Myocyte (in vitro differentiated cells): ENCODE results near the gene KMT5B. TPM values are rescaled to one million over a fixed set of nuclear protein-coding genes. Genes with fewer than 3 reads are reported as not detected.

Source experiments
- DNase-seq: peaks from one replicate; pipeline ENCODE4 v3.0.0-alpha.2; 2012; ENCODE audit warnings: low read depth
- total RNA-seq: library from RNA; depleted of rRNA; stranded (reverse); fragments of >200 nt; gene quantifications from 2 replicates; pipeline ENCODE4 v1.2.3, GENCODE V29; 2014

The KMT5B gene
- total RNA-seq, 1 donor from 2014 or later, result 42.3 TPM

- peak; percentile 57 for DNase-seq
These were observed 3.3 kb upstream of the KMT5B start for GRCh38 chr11:68216171-68216938.

- DNase-seq, result no peak
These were observed 2.6 kb upstream of the KMT5B start for GRCh38 chr11:68215524-68216170.

GRCh38 chr11:68215087-68215445, 2.0 kb upstream of the KMT5B start:
- no peak for DNase-seq

- DNase-seq, result no peak
These were observed 1.3 kb upstream of the KMT5B start for GRCh38 chr11:68214173-68215086.

GRCh38 chr11:68213555-68214172, 568 bp upstream of the KMT5B start:
- peak; percentile 96 for DNase-seq

- peak; percentile 80 for DNase-seq
These were observed 518 bp downstream of the KMT5B start for GRCh38 chr11:68212421-68213134.

GRCh38 chr11:68211546-68211945, 1.6 kb downstream of the KMT5B start:
- DNase-seq, result no peak

- peak; percentile 70 for DNase-seq
These were observed 6.9 kb downstream of the KMT5B start for GRCh38 chr11:68206211-68206610.

GRCh38 chr11:68204402-68204801, 8.7 kb downstream of the KMT5B start:
- DNase-seq, result no peak

- DNase-seq, result no peak
These were observed 10.9 kb downstream of the KMT5B start for GRCh38 chr11:68202165-68202564.

GRCh38 chr11:68201492-68201891, 11.6 kb downstream of the KMT5B start:
- no peak for DNase-seq

GRCh38 chr11:68200639-68201038, 12.5 kb downstream of the KMT5B start:
- DNase-seq, result peak; percentile 39

GRCh38 chr11:68199295-68199987, 13.7 kb downstream of the KMT5B start:
- no peak for DNase-seq

- DNase-seq, result no peak
These were observed 16.9 kb downstream of the KMT5B start for GRCh38 chr11:68196219-68196618.

GRCh38 chr11:68194675-68195294, 18.3 kb downstream of the KMT5B start:
- no peak for DNase-seq

- DNase-seq, result no peak
These were observed 20.1 kb downstream of the KMT5B start for GRCh38 chr11:68193018-68193417.

- DNase-seq, result no peak
These were observed 21.2 kb downstream of the KMT5B start for GRCh38 chr11:68191661-68192579.

GRCh38 chr11:68189888-68190287, 23.2 kb downstream of the KMT5B start:
- peak; percentile 29 for DNase-seq

GRCh38 chr11:68189082-68189481, 24.0 kb downstream of the KMT5B start:
- no peak for DNase-seq
